WERI-Rb-1 (cell line): ENCODE data around the gene MAD1L1.

ENCODE experiments used
- DNase-seq: peaks from one replicate; pipeline ENCODE4 v3.0.0-alpha.2; 2020
- H3K27ac ChIP-seq: fragments of 250-450 bp; sonication (Bioruptor Pico); 2 replicates; pipeline ENCODE4 v1.5.1; 2020; ENCODE audit warnings: mild to moderate bottlenecking, moderate library complexity
- H3K27me3 ChIP-seq: fragments of 250-450 bp; sonication (Bioruptor Pico); 2 replicates; pipeline ENCODE4 v1.5.1; 2021; ENCODE audit warnings: mild to moderate bottlenecking, low read depth, moderate library complexity; ENCODE audit not compliant: insufficient read depth, severe bottlenecking
- H3K36me3 ChIP-seq: fragments of 250-450 bp; sonication (Bioruptor Pico); 2 replicates; pipeline ENCODE4 v1.5.1; 2020; ENCODE audit warnings: mild to moderate bottlenecking, moderate library complexity
- H3K4me3 ChIP-seq: 2 replicates; pipeline ENCODE4 v1.5.1; 2011; ENCODE audit warnings: low read depth, mild to moderate bottlenecking, control low read depth, low read length
- H3K9me3 ChIP-seq: fragments of 250-450 bp; sonication (Bioruptor Pico); 2 replicates; pipeline ENCODE4 v1.5.1; 2021; ENCODE audit warnings: mild to moderate bottlenecking, moderate library complexity; ENCODE audit not compliant: severe bottlenecking
- TF ChIP-seq, protein P1 (sequence below): IDR thresholded peaks from 2 replicates; pipeline ENCODE4 v1.5.1; 2011; ENCODE audit warnings: low read depth, mild to moderate bottlenecking, control low read depth, inconsistent platforms, low read length

Gene MAD1L1

GRCh38 chr7:2079332-2080059 lies 153.2 kb downstream of the MAD1L1 start:
- no peaks in the 10 kb centered on the region for H3K27me3 ChIP-seq
- peak overlapping the region; percentile 90 for H3K27ac ChIP-seq
- peaks cover 12% of the 10 kb centered on the region for H3K36me3 ChIP-seq
- H3K4me3 ChIP-seq: peak overlapping the region; percentile 11
- H3K9me3 ChIP-seq: no peaks in the 10 kb centered on the region
- TF ChIP-seq, protein P1, sequence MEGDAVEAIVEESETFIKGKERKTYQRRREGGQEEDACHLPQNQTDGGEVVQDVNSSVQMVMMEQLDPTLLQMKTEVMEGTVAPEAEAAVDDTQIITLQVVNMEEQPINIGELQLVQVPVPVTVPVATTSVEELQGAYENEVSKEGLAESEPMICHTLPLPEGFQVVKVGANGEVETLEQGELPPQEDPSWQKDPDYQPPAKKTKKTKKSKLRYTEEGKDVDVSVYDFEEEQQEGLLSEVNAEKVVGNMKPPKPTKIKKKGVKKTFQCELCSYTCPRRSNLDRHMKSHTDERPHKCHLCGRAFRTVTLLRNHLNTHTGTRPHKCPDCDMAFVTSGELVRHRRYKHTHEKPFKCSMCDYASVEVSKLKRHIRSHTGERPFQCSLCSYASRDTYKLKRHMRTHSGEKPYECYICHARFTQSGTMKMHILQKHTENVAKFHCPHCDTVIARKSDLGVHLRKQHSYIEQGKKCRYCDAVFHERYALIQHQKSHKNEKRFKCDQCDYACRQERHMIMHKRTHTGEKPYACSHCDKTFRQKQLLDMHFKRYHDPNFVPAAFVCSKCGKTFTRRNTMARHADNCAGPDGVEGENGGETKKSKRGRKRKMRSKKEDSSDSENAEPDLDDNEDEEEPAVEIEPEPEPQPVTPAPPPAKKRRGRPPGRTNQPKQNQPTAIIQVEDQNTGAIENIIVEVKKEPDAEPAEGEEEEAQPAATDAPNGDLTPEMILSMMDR: no peak
- peak; percentile 81 for DNase-seq

- Histone ChIP-seq H3K36me3 (peaks cover 9% of the 10 kb centered on the region), H3K4me3 (no peak overlapping the region), H3K27ac (peak overlapping the region; percentile 90), H3K27me3 (no peaks in the 10 kb centered on the region), H3K9me3 (no peaks in the 10 kb centered on the region)
- no peak for DNase-seq
- TF ChIP-seq, protein P1: no peak
Observed at GRCh38 chr7:2078899-2079298, 153.8 kb downstream of the MAD1L1 start.

DNA sequence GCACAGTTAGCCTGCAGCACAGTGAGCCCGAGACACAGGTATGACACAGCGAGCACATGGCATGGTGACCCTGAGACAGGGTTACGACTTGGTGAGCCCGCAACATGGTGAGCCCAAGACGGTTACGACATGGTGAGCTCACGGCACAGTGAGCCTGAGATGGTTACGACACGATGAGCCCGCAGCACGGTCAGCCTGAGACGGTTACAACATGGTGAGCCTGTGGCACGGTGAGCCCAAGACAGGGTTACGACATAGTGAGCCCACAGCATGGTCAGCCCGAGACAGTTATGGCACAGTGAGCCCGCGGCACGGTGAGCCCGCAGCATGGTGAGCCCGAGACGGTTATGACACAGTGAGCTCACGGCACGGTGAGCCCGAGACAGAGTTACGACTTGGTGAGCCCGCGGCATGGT lies 156.1 kb downstream of the MAD1L1 start:
- no peak for DNase-seq

GRCh38 chr7:2075811-2076210 lies 156.9 kb downstream of the MAD1L1 start:
- no peaks in the 10 kb centered on the region for H3K27me3 ChIP-seq
- H3K36me3 ChIP-seq: no peaks in the 10 kb centered on the region; the same call in 1 of the 2 replicates
- TF ChIP-seq, protein P1: no peak
- no peak overlapping the region for H3K4me3 ChIP-seq
- no peak overlapping the region for H3K27ac ChIP-seq
- no peaks in the 10 kb centered on the region for H3K9me3 ChIP-seq
- no peak for DNase-seq

More for the DNA sequence above, 156.1 kb downstream of the MAD1L1 start:
- Histone ChIP-seq H3K36me3 (no peaks in the 10 kb centered on the region; the same call in 1 of the 2 replicates), H3K4me3 (no peak overlapping the region), H3K27ac (no peak overlapping the region), H3K27me3 (no peaks in the 10 kb centered on the region), H3K9me3 (no peaks in the 10 kb centered on the region)
- TF ChIP-seq, protein P1: no peak

- Histone ChIP-seq H3K4me3 (no peak overlapping the region), H3K27ac (no peak overlapping the region), H3K27me3 (no peaks in the 10 kb centered on the region), H3K9me3 (no peaks in the 10 kb centered on the region), H3K36me3 (no peaks in the 10 kb centered on the region; the same call in 1 of the 2 replicates)
- TF ChIP-seq, protein P1: no peak
- DNase-seq: no peak
Observed at GRCh38 chr7:2074691-2075090, 158.1 kb downstream of the MAD1L1 start.
